OCI-LY7 (cell line): ENCODE results near the gene DPH1.

Experiments used
- EZH2phosphoT487 ChIP-seq: fragments of 200-600 bp; sonication (generic); IDR thresholded peaks from 2 replicates; pipeline ENCODE4 v1.6.1; 2018; ENCODE audit warnings: low read depth, borderline replicate concordance, mild to moderate bottlenecking, mixed run types, antibody characterized with exemption, low read length, moderate library complexity, mixed read lengths
- TF ChIP-seq, protein P1 (sequence below): fragments of 200-600 bp; sonication (generic); conservative IDR thresholded peaks from 2 replicates; pipeline ENCODE4 v1.5.1; 2014; ENCODE audit warnings: mild to moderate bottlenecking, antibody characterized with exemption, low read length, moderate library complexity, mixed read lengths

DNA sequence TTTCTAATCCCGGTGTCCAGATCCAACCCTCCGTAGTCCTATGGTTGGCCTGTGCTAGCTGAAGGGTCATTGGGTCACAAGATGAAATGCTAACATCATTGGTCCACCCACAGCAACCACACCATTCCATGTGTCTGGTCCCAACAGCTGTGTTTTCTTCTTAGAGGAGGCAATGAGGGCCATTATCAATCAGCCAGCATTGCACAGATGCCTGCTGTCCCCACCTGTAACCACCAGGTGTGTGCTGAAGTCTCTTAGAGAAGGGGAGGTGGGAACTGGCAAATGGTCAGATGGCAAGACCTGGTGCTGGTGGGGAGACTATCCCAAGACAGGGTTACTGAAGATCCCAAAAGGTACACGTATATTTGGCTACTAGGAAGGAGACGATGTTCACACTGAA lies 62.3 kb downstream of the DPH1 start:
- TF ChIP-seq, protein P1, sequence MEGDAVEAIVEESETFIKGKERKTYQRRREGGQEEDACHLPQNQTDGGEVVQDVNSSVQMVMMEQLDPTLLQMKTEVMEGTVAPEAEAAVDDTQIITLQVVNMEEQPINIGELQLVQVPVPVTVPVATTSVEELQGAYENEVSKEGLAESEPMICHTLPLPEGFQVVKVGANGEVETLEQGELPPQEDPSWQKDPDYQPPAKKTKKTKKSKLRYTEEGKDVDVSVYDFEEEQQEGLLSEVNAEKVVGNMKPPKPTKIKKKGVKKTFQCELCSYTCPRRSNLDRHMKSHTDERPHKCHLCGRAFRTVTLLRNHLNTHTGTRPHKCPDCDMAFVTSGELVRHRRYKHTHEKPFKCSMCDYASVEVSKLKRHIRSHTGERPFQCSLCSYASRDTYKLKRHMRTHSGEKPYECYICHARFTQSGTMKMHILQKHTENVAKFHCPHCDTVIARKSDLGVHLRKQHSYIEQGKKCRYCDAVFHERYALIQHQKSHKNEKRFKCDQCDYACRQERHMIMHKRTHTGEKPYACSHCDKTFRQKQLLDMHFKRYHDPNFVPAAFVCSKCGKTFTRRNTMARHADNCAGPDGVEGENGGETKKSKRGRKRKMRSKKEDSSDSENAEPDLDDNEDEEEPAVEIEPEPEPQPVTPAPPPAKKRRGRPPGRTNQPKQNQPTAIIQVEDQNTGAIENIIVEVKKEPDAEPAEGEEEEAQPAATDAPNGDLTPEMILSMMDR, result no peak
- no peak for TF ChIP-seq EZH2phosphoT487
